Adipocyte (in vitro differentiated cells): Measurements from ENCODE around the gene DCST2.
A peak's percentile ranks its signal among the peaks of the same experiment; 100 is the strongest.

Source experiments
- DNase-seq: peaks from one replicate; pipeline ENCODE4 v3.0.0-alpha.2; 2015; ENCODE audit warnings: low read depth
- H3K27me3 ChIP-seq: replicated peaks from 2 replicates; pipeline ENCODE4 v1.7.0; 2013; ENCODE audit warnings: mild to moderate bottlenecking, low read length, moderate library complexity; ENCODE audit not compliant: control insufficient read depth, insufficient read depth
- H3K36me3 ChIP-seq: 2 replicates; pipeline ENCODE4 v1.7.0; 2013; ENCODE audit warnings: low read length, mild to moderate bottlenecking, moderate library complexity; ENCODE audit not compliant: control insufficient read depth, insufficient read depth, severe bottlenecking
- H3K4me1 ChIP-seq: 2 replicates; pipeline ENCODE4 v1.7.0; 2013; ENCODE audit warnings: mild to moderate bottlenecking, low read length, moderate library complexity; ENCODE audit not compliant: control insufficient read depth, insufficient read depth
- H3K4me3 ChIP-seq: 2 replicates; pipeline ENCODE4 v1.7.0; 2013; ENCODE audit warnings: mild to moderate bottlenecking, low read length, moderate library complexity
- H3K9ac ChIP-seq: 2 replicates; pipeline ENCODE4 v1.7.0; 2013; ENCODE audit warnings: mild to moderate bottlenecking, low read length, moderate library complexity
- H3K9me3 ChIP-seq: 2 replicates; pipeline ENCODE4 v1.7.0; 2013; ENCODE audit warnings: mild to moderate bottlenecking, low read length, moderate library complexity; ENCODE audit not compliant: control insufficient read depth

Gene DCST2

GRCh38 chr1:155011437-155012025 lies 22.1 kb downstream of the DCST2 start:
- H3K27me3 ChIP-seq = no peaks in the 10 kb centered on the region
- peaks cover 35% of the 10 kb centered on the region for H3K4me1 ChIP-seq
- H3K36me3 ChIP-seq = peaks cover 30% of the 10 kb centered on the region
- H3K9ac ChIP-seq = no peak overlapping the region
- no peak for DNase-seq
- no peaks in the 10 kb centered on the region for H3K9me3 ChIP-seq
- H3K4me3 ChIP-seq = no peak overlapping the region

DNA sequence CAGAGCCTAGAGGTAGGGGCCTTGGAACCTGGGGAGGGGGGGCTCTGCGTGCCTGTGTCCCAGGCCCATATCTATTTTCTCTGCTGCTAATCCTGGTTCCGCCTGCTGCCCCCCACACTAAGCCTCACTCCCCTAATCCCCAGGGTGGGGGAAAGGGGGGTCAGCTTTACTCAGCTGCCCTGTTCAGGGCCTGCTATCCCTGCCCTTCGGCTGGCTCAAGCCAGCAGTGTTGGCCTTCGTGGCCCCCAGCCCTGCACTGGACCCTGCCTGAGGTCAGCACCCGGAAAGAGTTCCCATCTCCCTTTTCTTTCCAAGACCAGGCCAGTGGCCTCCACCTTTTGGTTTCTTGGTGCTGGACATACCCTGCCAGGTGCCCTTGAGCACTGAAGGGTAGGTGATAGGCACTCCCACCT lies 22.6 kb downstream of the DCST2 start:
- H3K27me3 ChIP-seq = no peaks in the 10 kb centered on the region
- no peak overlapping the region for H3K9ac ChIP-seq
- DNase-seq = no peak
- no peaks in the 10 kb centered on the region for H3K9me3 ChIP-seq
- peaks cover 26% of the 10 kb centered on the region for H3K36me3 ChIP-seq
- peaks cover 40% of the 10 kb centered on the region for H3K4me1 ChIP-seq
- H3K4me3 ChIP-seq = no peak overlapping the region

DNA sequence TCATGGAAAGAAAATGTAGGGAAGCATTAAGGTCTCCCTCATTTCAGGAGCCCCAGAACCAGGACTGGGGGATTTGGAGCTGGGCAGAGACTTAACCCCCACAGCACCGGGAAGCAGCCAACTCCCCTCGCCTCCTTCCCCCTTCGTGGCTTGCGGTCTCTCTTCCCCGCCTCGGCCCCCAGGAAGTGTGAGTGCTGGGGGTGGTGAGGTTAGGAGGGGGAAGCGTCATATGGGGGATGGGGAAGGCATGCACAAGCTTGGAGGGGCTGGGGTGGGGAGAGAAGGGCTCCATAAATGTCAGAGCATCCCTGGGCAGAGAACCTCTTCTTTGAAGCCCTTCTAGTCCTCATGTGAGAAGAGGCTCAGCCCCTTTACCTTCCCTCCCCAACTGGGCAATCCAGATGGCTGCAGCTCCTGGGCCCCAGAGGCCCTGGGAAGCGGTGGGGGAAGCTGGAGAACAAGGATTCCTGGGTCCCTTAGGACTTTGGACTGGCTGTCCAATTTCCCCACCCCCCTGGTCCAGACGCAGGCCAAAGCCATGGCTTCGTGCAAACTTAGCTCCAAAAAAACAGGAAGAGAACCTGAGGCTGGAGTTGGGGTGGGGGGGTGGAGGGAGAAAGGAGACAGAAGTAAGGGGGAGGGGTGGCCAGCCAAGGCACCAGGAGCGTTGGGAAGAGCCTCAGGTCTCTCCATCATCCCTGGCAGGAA lies 23.2 kb downstream of the DCST2 start:
- Histone ChIP-seq H3K27me3 (no peaks in the 10 kb centered on the region), H3K9me3 (no peaks in the 10 kb centered on the region), H3K4me3 (no peak overlapping the region), H3K36me3 (peaks cover 20% of the 10 kb centered on the region), H3K9ac (no peak overlapping the region), H3K4me1 (peaks cover 47% of the 10 kb centered on the region)
- no peak for DNase-seq

GRCh38 chr1:155009742-155010141 lies 23.8 kb downstream of the DCST2 start:
- peaks cover 52% of the 10 kb centered on the region for H3K4me1 ChIP-seq
- H3K36me3 ChIP-seq = peaks cover 14% of the 10 kb centered on the region
- H3K9me3 ChIP-seq = no peaks in the 10 kb centered on the region
- no peak for DNase-seq
- H3K9ac ChIP-seq = no peak overlapping the region
- H3K27me3 ChIP-seq = no peaks in the 10 kb centered on the region
- H3K4me3 ChIP-seq = no peak overlapping the region

GRCh38 chr1:155009221-155009711 lies 24.3 kb downstream of the DCST2 start:
- H3K9me3 ChIP-seq = no peaks in the 10 kb centered on the region
- H3K9ac ChIP-seq = no peak overlapping the region
- no peaks in the 10 kb centered on the region for H3K27me3 ChIP-seq
- no peak for DNase-seq
- H3K4me1 ChIP-seq = peaks cover 57% of the 10 kb centered on the region
- no peak overlapping the region for H3K4me3 ChIP-seq
- peaks cover 9% of the 10 kb centered on the region for H3K36me3 ChIP-seq

GRCh38 chr1:155008015-155008941 lies 25.3 kb downstream of the DCST2 start:
- peaks cover 58% of the 10 kb centered on the region for H3K4me1 ChIP-seq
- H3K27me3 ChIP-seq = no peaks in the 10 kb centered on the region
- peak overlapping the region; percentile 34 for H3K9ac ChIP-seq
- H3K9me3 ChIP-seq = no peaks in the 10 kb centered on the region
- no peak overlapping the region for H3K4me3 ChIP-seq
- no peak for DNase-seq
- H3K36me3 ChIP-seq = peaks cover 4% of the 10 kb centered on the region

DNA sequence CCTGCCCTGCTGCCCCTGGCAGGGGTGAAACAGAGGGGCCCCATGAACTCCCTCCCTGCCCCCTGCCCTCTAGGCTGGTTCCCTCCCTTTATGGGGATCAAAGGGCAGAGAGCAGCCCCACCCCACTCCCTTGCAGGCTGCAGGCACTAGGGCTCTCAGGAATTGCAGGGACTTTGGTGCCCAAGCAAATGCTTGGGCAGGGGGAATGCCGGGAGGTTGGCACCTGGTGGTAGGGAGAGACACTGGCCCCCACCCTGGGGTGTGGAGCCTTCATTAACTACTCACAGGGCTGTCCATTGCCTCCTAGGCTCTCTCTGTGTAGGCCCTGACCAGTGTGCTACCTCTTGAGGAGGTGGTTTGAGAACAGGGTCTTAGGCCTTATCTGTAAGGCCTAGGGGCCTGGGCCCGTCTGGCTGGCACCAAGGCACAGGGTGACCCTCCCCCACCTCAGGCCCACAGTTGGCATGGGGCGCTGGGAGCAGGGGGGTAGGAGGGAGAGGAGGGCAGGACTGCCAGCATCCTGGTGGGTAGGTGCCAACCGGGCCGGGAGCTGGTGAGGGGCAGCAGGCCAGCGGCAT lies 26.2 kb downstream of the DCST2 start:
- no peak for DNase-seq
- peaks cover 49% of the 10 kb centered on the region for H3K4me1 ChIP-seq
- no peaks in the 10 kb centered on the region for H3K9me3 ChIP-seq
- no peaks in the 10 kb centered on the region for H3K27me3 ChIP-seq
- H3K9ac ChIP-seq = no peak overlapping the region
- peaks cover 4% of the 10 kb centered on the region for H3K36me3 ChIP-seq
- no peak overlapping the region for H3K4me3 ChIP-seq

- DNase-seq = peak; percentile 31
- H3K27me3 ChIP-seq = no peaks in the 10 kb centered on the region
- H3K9me3 ChIP-seq = no peaks in the 10 kb centered on the region
- H3K36me3 ChIP-seq = peaks cover 4% of the 10 kb centered on the region
- peaks cover 45% of the 10 kb centered on the region for H3K4me1 ChIP-seq
- H3K4me3 ChIP-seq = no peak overlapping the region
- no peak overlapping the region for H3K9ac ChIP-seq
Observed at GRCh38 chr1:155006601-155007101, 26.9 kb downstream of the DCST2 start.

GRCh38 chr1:155005076-155006011 lies 28.2 kb downstream of the DCST2 start:
- peak overlapping the region; percentile 100 for H3K4me3 ChIP-seq
- H3K9ac ChIP-seq = peak overlapping the region; percentile 100
- no peaks in the 10 kb centered on the region for H3K27me3 ChIP-seq
- H3K9me3 ChIP-seq = no peaks in the 10 kb centered on the region
- no peak for DNase-seq
- peaks cover 46% of the 10 kb centered on the region for H3K4me1 ChIP-seq
- H3K36me3 ChIP-seq = no peaks in the 10 kb centered on the region
